Thymus (tissue), 11 donors: ENCODE measurements around the gene UBE2G2. TPM values are rescaled to one million over a fixed set of nuclear protein-coding genes. Genes with fewer than 3 reads are reported as not detected.

Experiments
- DNase-seq, 9 donors: peaks; one replicate each; pipeline ENCODE4 v3.0.0-alpha.2; 2013; ENCODE audit warnings: low spot score in 9 of 9, low read depth in 6 of 9, missing footprints in 1 of 9
- H3K27ac ChIP-seq, 2 donors: one replicate each; pipeline ENCODE4 v1.5.1; 2013; ENCODE audit warnings: control low read depth in 1 of 2, low read depth in 1 of 2, low read length in 1 of 2, mild to moderate bottlenecking in 1 of 2, moderate library complexity in 1 of 2
- H3K27me3 ChIP-seq, 2 donors: one replicate each; pipeline ENCODE4 v1.5.1; 2013; ENCODE audit warnings: low read length in 1 of 2; ENCODE audit not compliant: control insufficient read depth in 2 of 2, insufficient read depth in 1 of 2
- H3K36me3 ChIP-seq, 2 donors: one replicate each; pipeline ENCODE4 v1.5.1; 2013; ENCODE audit warnings: low read length in 1 of 2, mild to moderate bottlenecking in 1 of 2, moderate library complexity in 1 of 2; ENCODE audit not compliant: control insufficient read depth in 2 of 2, insufficient read depth in 2 of 2
- H3K4me1 ChIP-seq, 2 donors: one replicate each; pipeline ENCODE4 v1.5.1; 2013; ENCODE audit warnings: low read length in 2 of 2; ENCODE audit not compliant: control insufficient read depth in 2 of 2, insufficient read depth in 2 of 2
- H3K4me3 ChIP-seq, 2 donors: one replicate each; pipeline ENCODE4 v1.5.1; 2013; ENCODE audit warnings: low read length in 2 of 2, control low read depth in 1 of 2, mild to moderate bottlenecking in 1 of 2
- H3K9me3 ChIP-seq, 2 donors: one replicate each; pipeline ENCODE4 v1.5.1; 2013; ENCODE audit warnings: low read length in 1 of 2, mild to moderate bottlenecking in 1 of 2; ENCODE audit not compliant: control insufficient read depth in 2 of 2, insufficient read depth in 1 of 2
- WGBS: extraction: QIAGEN DNeasy Blood & Tissue Kit; methylation state at CpG from one replicate; pipeline ENCODE4 v1.1.7; 2013; 5-methylcytosine and 5-hydroxymethylcytosine counted together
- polyA plus RNA-seq: library from polyadenylated mRNA; stranded (reverse); fragments of 200-250 nt; gene quantifications from one replicate; pipeline ENCODE4 v1.2.3, GENCODE V29; 2013
- total RNA-seq: library from RNA; stranded (reverse); fragments of 120-200 nt; gene quantifications from one replicate; pipeline ENCODE4 v1.2.4, GENCODE V29; 2013
- donor health status: healthy.

UBE2G2 gene
- total and polyA plus RNA-seq, 2 donors, result 32.8 to 67.6 TPM

- peaks cover 2 to 32% of the 10 kb centered on the region in 2 donors for H3K27me3 ChIP-seq
- no peaks in the 10 kb centered on the region for H3K4me1 ChIP-seq
- H3K4me3 ChIP-seq, result no peak overlapping the region
- H3K9me3 ChIP-seq, result peaks cover 0 to 6% of the 10 kb centered on the region in 2 donors
- no peaks in the 10 kb centered on the region for H3K36me3 ChIP-seq
- H3K27ac ChIP-seq, result no peak overlapping the region
- 92% methylated on average over 34 of the region's 34 CpGs for WGBS
- no peak for DNase-seq
Observed at GRCh38 chr21:44751799-44752636, 49.6 kb downstream of the UBE2G2 start.

GRCh38 chr21:44751186-44751798, 50.3 kb downstream of the UBE2G2 start:
- DNase-seq, result no peak
- no peaks in the 10 kb centered on the region for H3K4me1 ChIP-seq
- WGBS, result 94% methylated on average over 24 of the region's 24 CpGs
- H3K4me3 ChIP-seq, result no peak overlapping the region
- peaks cover 0 to 6% of the 10 kb centered on the region in 2 donors for H3K9me3 ChIP-seq
- peaks cover 2 to 32% of the 10 kb centered on the region in 2 donors for H3K27me3 ChIP-seq
- no peak overlapping the region for H3K27ac ChIP-seq
- H3K36me3 ChIP-seq, result no peaks in the 10 kb centered on the region

GRCh38 chr21:44750675-44751025, 51.0 kb downstream of the UBE2G2 start:
- DNase-seq, result no peak
- 33% methylated on average over 12 of the region's 12 CpGs for WGBS
- peaks cover 2 to 32% of the 10 kb centered on the region in 2 donors for H3K27me3 ChIP-seq

GRCh38 chr21:44749759-44750674, 51.6 kb downstream of the UBE2G2 start:
- WGBS, result 84% methylated on average over 47 of the region's 47 CpGs
- Histone ChIP-seq H3K4me3 (no peak overlapping the region), H3K9me3 (peaks cover 0 to 6% of the 10 kb centered on the region in 2 donors), H3K4me1 (no peaks in the 10 kb centered on the region), H3K27ac (no peak overlapping the region), H3K36me3 (no peaks in the 10 kb centered on the region), H3K27me3 (peaks cover 2 to 32% of the 10 kb centered on the region in 2 donors)
- no peak for DNase-seq

More at GRCh38 chr21:44750675-44751025, 51.0 kb downstream of the UBE2G2 start:
- no peaks in the 10 kb centered on the region for H3K4me1 ChIP-seq
- no peak overlapping the region for H3K4me3 ChIP-seq
- H3K9me3 ChIP-seq, result peaks cover 0 to 6% of the 10 kb centered on the region in 2 donors
- H3K36me3 ChIP-seq, result no peaks in the 10 kb centered on the region
- H3K27ac ChIP-seq, result no peak overlapping the region

GRCh38 chr21:44749116-44749758, 52.4 kb downstream of the UBE2G2 start:
- 68% methylated on average over 26 of the region's 26 CpGs for WGBS
- no peak for DNase-seq
- Histone ChIP-seq H3K36me3 (no peaks in the 10 kb centered on the region), H3K27ac (no peak overlapping the region), H3K4me3 (no peak overlapping the region), H3K27me3 (peaks cover 2 to 32% of the 10 kb centered on the region in 2 donors), H3K9me3 (peaks cover 0 to 9% of the 10 kb centered on the region in 2 donors), H3K4me1 (no peaks in the 10 kb centered on the region)

- DNase-seq, result no peak
- Histone ChIP-seq H3K9me3 (peaks cover 0 to 9% of the 10 kb centered on the region in 2 donors), H3K27ac (no peak overlapping the region), H3K36me3 (no peaks in the 10 kb centered on the region), H3K4me3 (no peak overlapping the region), H3K4me1 (no peaks in the 10 kb centered on the region), H3K27me3 (peaks cover 2 to 32% of the 10 kb centered on the region in 2 donors)
- WGBS, result 53% methylated on average over 16 of the region's 16 CpGs
Observed at GRCh38 chr21:44748621-44749020, 53.0 kb downstream of the UBE2G2 start.

- no peak overlapping the region for H3K27ac ChIP-seq
- WGBS, result 99% methylated on average over 1 of the region's 1 CpG
- no peaks in the 10 kb centered on the region for H3K27me3 ChIP-seq
- H3K9me3 ChIP-seq, result peaks cover 5 to 26% of the 10 kb centered on the region in 2 donors
- no peaks in the 10 kb centered on the region for H3K36me3 ChIP-seq
- H3K4me3 ChIP-seq, result no peak overlapping the region
- DNase-seq, result no peak
- H3K4me1 ChIP-seq, result no peaks in the 10 kb centered on the region
Observed at GRCh38 chr21:44742418-44743153, 59.0 kb downstream of the UBE2G2 start.

- no peaks in the 10 kb centered on the region for H3K27me3 ChIP-seq
- H3K9me3 ChIP-seq, result peaks cover 5 to 33% of the 10 kb centered on the region in 2 donors
- H3K27ac ChIP-seq, result no peak overlapping the region
- no peak for DNase-seq
- 96% methylated on average over 3 of the region's 3 CpGs for WGBS
- H3K4me1 ChIP-seq, result no peaks in the 10 kb centered on the region
- no peak overlapping the region for H3K4me3 ChIP-seq
- no peaks in the 10 kb centered on the region for H3K36me3 ChIP-seq
Observed at GRCh38 chr21:44741921-44742320, 59.7 kb downstream of the UBE2G2 start.
